ENCODE measurements around the gene HAPLN2.

HAPLN2 gene

GRCh38 chr1:156646738-156647211 lies 27.6 kb downstream of the HAPLN2 start:
- DNase-seq: no peak

- DNase-seq: no peak
Observed at GRCh38 chr1:156647351-156647750, 28.1 kb downstream of the HAPLN2 start.

GRCh38 chr1:156648496-156648895 lies 29.3 kb downstream of the HAPLN2 start:
- DNase-seq: no peak

- no peak for DNase-seq
Observed at GRCh38 chr1:156648951-156649350, 29.7 kb downstream of the HAPLN2 start.

GRCh38 chr1:156652131-156652991 lies 33.1 kb downstream of the HAPLN2 start:
- peak; percentile 10 for DNase-seq

- no peak for DNase-seq
Observed at GRCh38 chr1:156652992-156653355, 33.8 kb downstream of the HAPLN2 start.

GRCh38 chr1:156654700-156655099 lies 35.5 kb downstream of the HAPLN2 start:
- no peak for DNase-seq

GRCh38 chr1:156655151-156655903 lies 36.1 kb downstream of the HAPLN2 start:
- no peak for DNase-seq

GRCh38 chr1:156655904-156656516 lies 36.8 kb downstream of the HAPLN2 start:
- no peak for DNase-seq

- DNase-seq: peak; percentile 86
Observed at GRCh38 chr1:156656806-156657740, 37.9 kb downstream of the HAPLN2 start.

- no peak for DNase-seq
Observed at GRCh38 chr1:156657741-156658319, 38.6 kb downstream of the HAPLN2 start.

- DNase-seq: no peak
Observed at GRCh38 chr1:156658496-156658895, 39.3 kb downstream of the HAPLN2 start.

- DNase-seq: no peak
Observed at GRCh38 chr1:156658945-156659574, 39.8 kb downstream of the HAPLN2 start.

- DNase-seq: no peak
Observed at GRCh38 chr1:156659661-156659987, 40.4 kb downstream of the HAPLN2 start.

GRCh38 chr1:156659988-156660751 lies 41.0 kb downstream of the HAPLN2 start:
- DNase-seq: peak; percentile 95

GRCh38 chr1:156660752-156661112 lies 41.5 kb downstream of the HAPLN2 start:
- DNase-seq: no peak

- DNase-seq: peak; percentile 70
Observed at GRCh38 chr1:156662005-156662799, 43.0 kb downstream of the HAPLN2 start.

- no peak for DNase-seq
Observed at GRCh38 chr1:156662800-156663055, 43.5 kb downstream of the HAPLN2 start.

GRCh38 chr1:156663178-156663577 lies 44.0 kb downstream of the HAPLN2 start:
- peak; percentile 12 for DNase-seq

GRCh38 chr1:156664046-156664766 lies 45.0 kb downstream of the HAPLN2 start:
- DNase-seq: no peak

All from midbrain (tissue), 1 donor.